ENCODE results near the gene ACSL4.
A peak's percentile ranks its signal among the peaks of the same experiment; 100 is the strongest.
"Not testable (repeated sequence)": the region's sequence is repeated elsewhere in the genome, so short reads cannot be mapped to it uniquely, and the experiment has no call there.

Gene ACSL4

DNA sequence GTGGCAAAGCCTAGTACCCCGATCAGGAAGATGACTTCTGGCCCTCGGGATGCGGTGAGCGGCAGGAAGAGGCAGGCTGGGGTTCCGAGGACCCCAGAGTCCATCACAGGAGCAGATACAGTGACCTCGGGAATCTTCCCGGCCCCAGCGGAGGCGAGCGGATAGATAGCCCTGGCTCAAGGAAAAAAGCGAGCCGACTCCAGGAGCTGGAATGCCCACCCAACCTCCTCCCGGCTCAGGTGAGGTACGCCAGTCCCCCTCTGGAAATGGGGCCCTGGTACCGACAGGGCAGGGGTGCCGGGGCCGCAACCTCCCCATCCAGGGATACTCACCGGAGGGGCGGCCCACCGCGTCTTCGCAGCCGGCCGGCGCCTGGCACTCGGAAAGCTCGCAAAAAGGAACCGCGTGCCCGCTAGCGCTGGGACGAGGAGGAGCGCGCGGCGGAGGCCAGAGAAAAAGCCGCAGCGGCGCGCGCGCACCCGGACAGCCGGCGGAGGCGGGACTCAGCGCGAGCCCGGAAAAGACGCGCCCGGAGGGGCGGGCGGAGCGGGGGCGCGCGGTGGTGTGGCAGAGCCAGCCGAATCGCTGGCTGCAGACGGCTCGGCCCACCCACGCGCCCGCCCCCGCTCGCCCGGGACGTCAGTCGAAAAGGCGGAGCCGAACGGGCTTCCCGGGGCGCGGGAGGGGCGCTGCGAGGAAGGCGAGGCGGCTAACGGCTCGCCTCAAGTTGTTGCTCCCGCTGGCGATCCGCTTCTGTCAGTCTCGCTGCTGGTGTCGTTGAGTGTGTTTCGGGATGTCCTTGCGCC lies at the start of gene ACSL4:
TSS of gene ACSL4 (minus strand) at position 451 of the 806 bp plus-strand sequence. CDS start 49,894 bp downstream, outside the sequence.
- peak; percentile 92 for DNase-seq (ENCODE audit: low spot score)

DNA sequence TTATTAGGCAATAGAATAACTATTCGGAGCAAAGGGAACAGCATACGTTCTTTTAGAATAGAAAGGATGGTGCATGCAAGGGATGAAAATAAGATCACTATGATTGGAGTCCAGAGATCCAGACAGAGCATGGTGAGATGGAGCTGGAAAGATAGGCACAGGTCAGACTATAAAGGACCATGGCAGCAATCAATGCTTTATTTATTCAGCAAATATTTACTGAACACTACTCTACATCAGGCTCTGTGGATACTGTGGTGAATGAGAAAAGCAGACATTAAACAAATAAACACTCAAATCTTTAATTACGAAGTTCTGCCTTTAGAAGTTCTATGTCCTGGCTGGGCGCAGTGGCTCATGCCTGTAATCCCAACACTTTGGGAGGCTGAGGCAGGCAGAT lies 44.7 kb upstream of the ACSL4 start:
- DNase-seq (ENCODE audit: low spot score), result no peak

DNA sequence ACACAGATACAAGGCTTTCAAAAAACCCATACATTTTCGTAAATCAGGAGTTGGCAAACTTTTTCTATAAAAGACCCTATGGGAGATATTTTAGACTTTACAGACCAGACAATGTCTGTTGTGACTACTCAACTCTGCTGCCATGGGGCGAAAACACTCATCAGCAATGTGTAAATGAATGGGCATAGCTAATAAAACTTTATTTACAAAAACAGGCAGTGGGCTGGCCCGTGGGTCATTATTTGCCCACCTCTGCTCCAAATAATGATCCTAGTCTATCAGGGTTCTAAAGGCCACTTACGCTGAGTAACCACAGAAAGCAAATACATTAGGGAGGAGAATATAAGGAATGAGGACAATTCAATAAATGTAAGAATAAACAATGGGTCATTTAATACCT lies 43.9 kb upstream of the ACSL4 start:
- no peak for DNase-seq (ENCODE audit: low spot score)

DNA sequence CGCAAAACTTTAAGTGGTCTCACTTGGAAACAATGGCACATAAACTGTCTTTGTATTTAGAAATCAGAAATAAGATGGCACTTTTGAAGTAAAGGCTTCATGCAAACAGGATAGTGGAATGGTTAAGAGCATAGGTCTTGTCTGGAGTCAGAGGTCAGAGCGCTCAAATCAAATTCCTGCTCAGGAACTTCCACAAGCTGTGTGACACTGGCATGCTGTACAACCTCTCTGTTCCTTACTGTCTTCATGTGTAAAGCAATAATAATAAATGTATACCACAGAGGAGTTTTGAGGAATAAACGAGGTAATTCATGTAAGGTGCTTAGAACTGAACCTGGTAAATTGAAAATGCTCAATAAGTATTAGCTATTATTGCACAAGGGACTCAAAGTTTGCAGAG lies 43.4 kb upstream of the ACSL4 start:
- DNase-seq (ENCODE audit: low spot score), result no peak

DNA sequence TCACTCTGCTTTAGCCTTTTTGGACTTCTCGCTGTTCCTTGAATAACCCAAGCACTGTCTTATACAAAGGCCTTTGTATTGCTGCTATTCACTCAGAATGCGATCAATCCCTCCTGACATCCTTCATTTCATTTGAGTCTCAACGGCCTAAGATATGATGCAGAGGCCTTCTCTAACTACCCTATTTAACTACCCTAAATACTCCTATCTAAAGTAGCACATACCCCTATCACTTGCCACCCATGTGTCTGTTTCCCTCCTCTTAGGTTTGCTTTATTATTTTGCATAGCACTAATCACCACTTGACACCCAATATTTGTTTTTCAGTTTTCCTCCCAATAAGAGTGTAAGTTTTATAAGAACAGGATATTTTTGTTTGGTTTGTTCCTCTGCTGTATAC lies 42.3 kb upstream of the ACSL4 start:
- DNase-seq (ENCODE audit: low spot score), result no peak

DNA sequence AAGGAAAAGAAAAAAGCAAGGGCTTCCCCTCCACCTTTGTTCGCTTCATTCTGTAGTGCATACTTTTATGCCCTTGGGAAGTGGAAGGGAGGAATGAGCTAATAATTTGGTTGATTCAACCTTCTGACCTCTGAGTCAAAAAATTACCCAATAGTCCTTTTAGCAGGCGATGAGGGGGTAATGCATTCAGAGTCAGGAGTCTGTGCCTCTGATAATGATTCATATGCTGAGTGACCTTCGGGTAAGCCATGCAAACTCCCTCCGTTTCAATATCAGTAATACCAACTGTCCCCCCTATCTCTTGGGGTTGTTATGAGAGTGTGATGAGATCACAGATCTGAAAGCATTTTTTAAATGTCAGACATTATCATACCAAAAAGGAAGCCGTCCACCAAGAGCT lies 41.6 kb upstream of the ACSL4 start:
- peak; percentile 64 for DNase-seq (ENCODE audit: low spot score)

DNA sequence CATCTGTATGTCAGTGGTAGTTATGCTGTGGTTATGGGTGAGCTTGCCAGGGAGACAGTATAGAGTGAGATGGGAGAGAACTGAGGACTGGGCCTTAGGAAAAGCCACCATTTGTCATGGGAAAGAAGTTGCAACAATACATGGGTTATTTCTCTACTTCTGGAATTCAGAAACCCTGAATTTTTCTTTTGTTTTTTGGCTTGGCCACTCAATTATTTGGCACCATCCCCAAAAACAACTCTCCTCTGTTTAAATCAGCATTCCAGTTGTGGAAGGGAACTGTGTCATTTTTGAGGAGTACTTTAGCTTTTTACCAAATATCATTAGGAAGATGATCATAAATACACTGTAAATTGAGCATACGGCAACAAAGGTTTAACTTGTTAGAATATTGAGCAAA lies 41.1 kb upstream of the ACSL4 start:
- DNase-seq (ENCODE audit: low spot score), result peak; percentile 15

DNA sequence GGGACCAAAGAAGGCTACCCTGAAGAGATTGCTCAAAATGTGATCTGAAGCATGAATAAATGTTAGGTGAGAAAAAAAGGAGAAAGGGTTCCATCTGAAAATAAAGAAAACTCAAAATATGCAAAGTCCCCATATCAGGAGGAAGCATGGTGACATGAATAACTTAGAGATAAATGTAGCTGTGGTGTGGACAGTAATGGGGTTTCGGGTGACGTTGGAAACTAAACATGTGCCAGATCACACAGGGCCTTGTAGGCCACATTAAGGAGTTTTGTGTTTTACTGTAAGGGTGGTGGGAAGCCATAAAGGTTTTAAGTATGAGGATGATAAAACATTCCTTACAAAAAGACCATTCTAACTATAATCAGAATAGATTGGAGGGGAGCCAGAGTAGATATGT lies 40.3 kb upstream of the ACSL4 start:
- DNase-seq (ENCODE audit: low spot score), result no peak

DNA sequence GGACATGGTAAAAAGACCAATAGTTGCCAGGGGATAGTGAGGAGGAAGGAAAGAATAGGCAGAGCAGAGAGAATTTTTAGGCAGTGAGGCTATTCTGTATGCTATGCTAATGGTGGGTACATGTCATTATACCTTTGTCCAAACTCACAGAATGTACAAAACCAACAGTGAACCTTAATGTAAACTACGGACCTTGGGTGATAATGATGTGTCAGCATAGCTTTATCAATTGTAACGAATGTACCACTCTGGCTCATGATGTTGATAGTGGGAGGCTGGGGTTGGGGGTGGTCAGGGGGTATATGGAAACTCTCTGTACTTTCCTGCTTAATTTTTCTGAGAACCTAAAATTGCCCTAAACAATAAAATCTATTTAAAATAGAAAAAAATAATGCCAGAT lies 37.7 kb upstream of the ACSL4 start:
- no peak for DNase-seq (ENCODE audit: low spot score)

DNA sequence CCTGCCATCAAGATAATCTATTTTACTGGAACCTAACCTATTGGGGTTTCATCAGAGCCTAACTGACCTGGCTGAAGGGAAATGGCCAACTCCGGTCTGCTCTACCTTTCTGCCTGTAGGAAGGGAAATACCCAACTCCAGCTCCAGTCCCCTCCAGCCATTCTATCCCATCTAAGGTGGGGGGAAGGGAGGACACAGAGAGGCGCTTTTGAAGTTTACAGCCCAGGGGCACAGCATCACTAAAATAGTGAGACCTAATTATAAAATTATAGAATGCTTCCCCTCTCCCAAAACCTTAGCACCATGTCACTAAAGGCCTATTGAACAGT lies 27.8 kb upstream of the ACSL4 start:
- no peak for DNase-seq (ENCODE audit: low spot score)

DNA sequence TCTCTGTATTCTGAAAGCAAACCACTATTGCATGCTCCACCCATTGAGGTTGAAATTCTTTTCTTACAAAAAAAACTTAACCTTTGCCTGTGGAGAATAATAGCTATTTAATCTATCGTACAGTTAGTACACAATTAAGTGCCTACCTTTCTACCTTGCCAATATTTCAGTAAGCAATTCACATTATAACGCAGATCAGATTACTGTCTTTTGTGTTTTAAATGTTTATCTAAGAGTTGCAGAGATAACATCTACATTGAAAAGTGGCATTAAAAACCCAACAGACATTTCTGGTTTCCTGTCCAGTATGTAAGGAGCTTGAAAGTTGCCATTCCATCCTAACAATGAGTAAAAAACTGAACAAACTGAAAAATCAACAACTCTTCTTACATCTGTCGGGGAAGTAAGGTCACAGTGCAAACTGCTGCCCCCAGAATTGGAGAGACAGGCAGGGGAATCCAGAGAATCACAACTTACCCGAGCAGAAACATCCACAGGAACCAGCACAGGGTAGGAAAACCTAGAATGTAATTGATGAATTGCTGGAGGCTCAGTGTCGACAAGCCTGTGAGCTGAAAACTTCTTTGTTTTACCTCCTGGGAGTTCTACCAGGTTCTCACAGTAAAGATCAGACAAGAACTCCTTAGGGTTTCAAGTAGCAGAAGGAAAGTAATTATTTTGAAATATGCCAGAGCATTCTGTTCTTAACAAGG lies 27.3 kb upstream of the ACSL4 start:
- no peak for DNase-seq (ENCODE audit: low spot score)

DNA sequence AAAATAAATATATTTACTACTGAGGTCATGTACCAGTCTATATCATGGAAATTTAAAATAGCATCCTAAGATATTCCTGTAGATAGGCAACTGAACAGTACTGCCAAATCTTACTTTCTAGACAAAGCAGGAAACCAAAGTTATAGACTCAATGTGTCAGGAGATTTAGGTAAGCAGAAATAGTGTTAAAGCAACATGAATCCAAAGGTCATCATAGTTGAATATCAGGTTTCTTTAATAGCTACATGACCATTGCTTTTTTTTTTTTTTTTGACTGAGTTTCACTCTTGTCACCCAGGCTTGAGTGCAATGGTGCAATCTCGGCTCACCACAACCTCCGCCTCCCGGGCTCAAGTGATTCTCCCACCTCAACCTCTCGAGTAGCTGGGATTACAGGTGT lies 20.2 kb upstream of the ACSL4 start:
- no peak for DNase-seq (ENCODE audit: low spot score)

DNA sequence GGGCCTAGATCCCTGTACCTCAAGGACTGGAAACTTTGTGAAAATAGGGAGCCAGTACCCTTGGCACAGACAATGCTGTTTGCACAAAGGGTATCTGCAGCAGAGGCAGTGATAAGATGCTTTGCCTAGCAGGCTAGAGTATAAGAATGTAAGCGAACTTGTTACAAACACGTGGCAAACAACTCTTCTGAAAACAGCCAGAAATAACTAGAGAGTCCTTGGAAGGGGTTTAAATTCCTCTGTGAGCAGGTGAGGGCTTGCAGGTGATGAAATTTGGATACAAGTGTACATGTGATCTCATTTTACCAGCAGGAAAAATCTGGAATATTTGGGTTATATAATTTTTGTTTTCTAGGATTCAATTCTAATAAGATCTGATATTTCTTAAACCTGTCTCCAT lies 18.6 kb upstream of the ACSL4 start:
- no peak for DNase-seq (ENCODE audit: low spot score)

DNA sequence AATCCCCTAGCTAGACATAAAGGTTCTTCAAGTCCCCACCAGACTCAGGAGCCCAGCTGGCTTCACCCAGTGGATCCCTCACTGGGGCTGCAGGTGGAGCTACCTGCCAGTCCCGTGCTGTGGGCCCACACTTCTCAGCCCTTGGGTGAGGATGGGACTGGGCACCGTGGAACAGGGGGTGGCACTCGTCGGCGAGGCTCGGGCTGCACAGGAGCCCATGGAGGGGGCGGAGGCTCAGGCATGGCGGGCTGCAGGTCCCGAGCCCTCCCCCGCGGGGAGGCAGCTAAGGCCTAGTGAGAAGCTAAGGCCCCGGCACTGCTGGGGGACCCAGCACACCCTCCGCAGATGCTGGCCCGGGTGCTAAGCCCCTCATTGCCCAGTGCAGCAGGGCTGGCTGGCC lies 16.1 kb upstream of the ACSL4 start:
- no peak for DNase-seq (ENCODE audit: low spot score)

DNA sequence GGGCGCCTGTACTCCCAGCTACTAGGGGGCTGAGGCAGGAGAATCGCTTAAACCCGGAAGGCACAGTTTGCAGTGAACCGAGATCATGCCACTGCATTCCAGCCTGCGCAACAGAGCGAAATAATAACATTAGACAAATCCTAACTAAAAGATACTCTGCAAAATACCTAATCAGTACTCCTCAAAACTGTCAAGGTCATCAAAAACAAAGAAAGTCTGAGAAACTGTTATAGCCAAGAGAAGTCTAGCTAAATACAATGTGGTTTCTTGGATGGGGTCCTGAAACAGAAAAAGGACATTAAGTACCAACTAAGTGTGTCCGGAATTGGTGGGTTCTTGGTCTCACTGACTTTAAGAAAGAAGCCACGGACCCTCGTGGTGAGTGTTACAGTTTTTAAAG lies 14.6 kb upstream of the ACSL4 start:
- no peak for DNase-seq (ENCODE audit: low spot score)

DNA sequence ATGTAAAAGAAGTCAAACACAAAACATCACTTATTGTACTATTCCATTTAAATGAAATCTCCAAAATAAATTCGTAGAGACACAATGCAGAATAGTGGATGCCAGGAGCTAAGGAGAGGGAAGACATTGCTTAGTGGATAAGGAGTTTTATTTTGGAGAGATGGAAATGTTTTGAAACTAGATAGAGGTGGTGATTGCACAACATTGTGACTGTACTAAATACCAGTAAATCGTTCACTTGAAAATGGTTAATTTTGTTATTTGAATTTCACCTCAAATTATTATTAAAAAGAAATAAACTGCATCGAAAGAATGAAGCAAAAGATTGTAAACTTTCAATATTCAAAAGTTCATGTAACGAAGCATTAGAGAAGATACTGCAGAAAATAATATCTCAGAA lies 9.7 kb upstream of the ACSL4 start:
- DNase-seq (ENCODE audit: low spot score), result no peak

DNA sequence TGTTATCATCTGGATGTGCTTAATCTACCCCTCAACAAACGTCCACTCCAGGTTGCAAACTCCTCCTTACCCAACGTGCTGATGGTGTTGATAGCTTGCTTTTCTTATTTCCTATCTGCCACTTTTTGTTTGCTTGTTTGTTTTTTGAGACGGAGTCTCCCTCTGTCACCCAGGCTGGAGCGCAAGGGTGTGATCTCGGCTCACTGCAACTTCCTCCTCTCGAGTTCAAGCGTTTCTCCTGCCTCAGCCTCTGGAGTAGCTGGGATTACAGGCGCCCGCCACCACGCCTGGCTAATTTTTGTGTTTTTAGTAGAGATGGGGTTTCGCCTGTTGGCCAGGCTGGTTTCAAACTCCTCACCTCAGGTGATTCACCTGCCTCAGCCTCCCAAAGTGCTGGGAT lies 7.8 kb upstream of the ACSL4 start:
- not testable (repeated sequence) for DNase-seq (ENCODE audit: low spot score)

DNA sequence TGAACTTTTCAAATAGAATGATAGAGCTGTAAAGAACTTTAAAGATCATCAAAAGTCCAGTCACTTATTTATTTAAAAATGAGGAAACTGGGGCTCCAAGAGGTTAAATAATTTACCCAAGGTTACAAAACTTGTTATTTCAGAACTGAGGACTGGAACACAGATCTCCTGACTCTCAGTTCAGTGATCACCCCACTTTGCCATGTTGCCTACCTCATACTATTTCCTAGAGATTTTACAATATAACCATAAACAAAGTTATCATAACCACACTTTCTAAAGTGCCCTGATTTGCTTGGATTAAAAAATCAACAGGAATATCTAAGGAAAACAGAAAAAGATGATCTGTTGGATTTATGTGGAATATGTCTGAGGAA lies 7.4 kb upstream of the ACSL4 start:
- no peak for DNase-seq (ENCODE audit: low spot score)

DNA sequence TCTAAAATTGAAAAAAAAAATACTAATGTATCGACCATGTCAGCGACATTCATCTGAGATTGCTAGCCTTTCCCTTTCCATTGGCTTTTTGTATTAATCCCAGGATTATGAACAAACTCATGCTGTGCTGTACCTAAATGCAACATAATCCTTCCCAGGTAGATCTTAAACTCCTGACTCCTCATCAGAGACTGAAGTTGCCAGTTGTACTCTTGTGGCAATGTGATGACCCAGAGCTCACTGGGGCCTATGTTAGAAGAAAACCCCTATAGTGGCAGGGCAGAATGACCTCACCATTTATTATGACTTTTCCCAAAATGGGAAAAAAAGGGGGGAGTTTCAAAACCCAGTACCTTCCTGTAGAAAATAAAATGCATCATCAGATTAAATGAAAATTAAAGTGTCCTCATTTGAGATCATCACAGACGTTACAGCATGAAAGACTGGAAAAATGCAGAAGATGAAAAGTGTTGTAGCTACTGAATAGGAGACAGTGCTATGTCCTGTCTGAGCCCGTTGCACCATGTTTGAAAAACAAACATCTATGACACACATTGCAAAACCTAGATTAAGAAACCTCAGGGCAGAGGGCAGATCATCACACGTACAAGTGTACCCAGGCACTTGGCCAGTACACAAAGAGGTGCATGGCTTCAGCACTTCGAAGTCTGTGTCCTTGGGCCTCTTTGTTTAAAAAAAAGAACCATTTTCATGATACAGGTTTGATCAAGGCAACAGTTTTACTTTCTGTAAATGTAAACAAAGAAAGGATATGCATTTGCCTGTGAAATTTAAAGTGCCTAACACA lies 6.8 kb upstream of the ACSL4 start:
- no peak for DNase-seq (ENCODE audit: low spot score)

DNA sequence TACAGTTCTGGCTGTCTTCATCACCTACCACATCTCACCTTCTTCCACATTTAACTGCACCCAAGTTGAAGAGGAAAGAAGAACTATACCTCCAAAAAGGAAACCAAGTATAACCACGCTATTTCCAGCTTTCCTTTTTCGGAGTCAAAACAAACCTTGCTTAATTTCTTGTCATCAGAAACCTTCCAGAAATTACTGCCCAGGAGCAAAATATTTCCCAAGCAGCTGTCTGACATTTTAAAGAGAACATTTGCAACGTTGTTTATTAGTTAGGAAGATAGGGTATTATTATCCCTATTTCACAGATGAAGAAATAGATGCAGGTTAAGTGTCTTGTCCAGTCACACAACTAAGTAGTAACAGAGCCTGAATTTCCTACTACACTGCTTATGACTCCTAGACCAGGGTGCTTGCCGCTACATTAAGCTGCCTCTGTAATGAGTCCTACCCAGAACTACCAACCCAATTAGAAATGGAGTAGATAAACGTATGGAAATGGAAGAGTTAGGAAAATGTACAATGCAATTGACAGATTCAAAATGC lies 2.2 kb upstream of the ACSL4 start:
- no peak for DNase-seq (ENCODE audit: low spot score)

DNA sequence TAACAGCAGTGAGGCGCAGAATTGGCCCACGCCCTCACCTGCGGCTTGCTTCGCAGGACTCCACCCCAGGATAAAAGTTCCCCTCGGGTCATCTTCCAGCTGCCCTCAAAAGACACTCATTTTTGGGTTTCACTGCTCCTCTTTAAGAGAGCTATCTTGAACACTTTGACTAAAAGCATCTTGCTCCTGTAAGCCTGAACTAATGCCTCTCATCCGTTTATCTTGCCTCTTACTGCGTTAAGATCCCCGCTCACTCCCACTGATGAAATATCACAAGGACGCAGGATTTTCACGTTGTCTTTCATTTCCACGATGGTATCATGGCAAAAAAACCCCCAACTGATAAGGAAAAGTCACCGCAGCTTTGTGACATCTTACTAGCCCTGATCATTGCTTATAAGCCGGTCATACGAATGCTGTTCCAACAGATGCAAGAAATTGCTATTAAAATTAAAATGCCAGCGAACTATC lies 591 bp upstream of the ACSL4 start:
- DNase-seq (ENCODE audit: low spot score), result no peak

DNA sequence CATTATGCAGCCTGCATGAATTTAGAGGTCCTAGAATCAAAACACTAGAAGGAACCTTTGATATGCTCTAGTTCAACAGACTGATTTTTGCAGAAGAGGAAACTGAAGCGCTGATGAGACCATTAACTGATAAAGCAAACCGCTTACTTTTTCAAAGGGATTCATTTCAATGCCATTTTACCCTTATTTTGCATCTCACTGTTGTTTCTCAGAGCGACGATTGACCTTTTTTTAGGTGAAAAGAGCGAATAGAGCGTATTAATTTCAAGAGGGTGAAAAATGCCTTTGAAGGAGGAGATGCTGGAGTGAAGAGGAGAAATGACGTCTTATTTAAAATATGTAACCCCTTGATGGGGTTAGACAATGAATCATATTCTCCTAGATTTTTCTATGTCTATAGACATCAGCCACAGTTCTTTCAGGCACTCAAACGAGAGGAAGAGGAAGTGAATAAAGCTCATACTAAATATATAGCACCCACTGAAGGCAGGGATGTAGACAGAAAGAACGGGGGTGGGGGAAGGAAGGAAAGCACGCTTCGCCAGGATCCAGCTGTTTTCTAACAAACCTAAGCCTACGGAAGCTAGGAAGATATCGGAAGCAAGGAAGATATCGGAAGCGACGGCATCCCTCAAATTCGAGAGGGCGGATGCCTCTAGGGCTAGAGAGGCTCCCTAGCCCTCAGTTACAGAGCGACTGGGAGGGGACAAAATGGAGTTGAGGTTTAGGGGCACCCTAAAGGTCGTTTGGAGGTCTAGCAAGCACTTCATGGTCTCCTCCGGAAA lies 848 bp downstream of the ACSL4 start:
- peak; percentile 50 for DNase-seq (ENCODE audit: low spot score)

All from GM03348 (cell line).